Dermis blood vessel endothelial cell (primary cell): Measurements from ENCODE around the gene COL6A1. TPM values are rescaled to one million over a fixed set of nuclear protein-coding genes. Genes with fewer than 3 reads are reported as not detected.
A peak's percentile ranks its signal among the peaks of the same experiment; 100 is the strongest.
"Not testable (repeated sequence)": the region's sequence is repeated elsewhere in the genome, so short reads cannot be mapped to it uniquely, and the experiment has no call there.

Experiments used
- DNase-seq: peaks from one replicate; pipeline ENCODE4 v3.0.0; 2010
- total RNA-seq: library from RNA; depleted of rRNA; stranded (reverse); fragments of >200 nt; gene quantifications from 2 replicates; pipeline ENCODE4 v1.2.3, GENCODE V29; 2014

The COL6A1 gene
- total RNA-seq, 1 donor from 2014 or later = 32.7 TPM

- DNase-seq = no peak
Measured at GRCh38 chr21:45965084-45965809, 16.3 kb upstream of the COL6A1 start.

GRCh38 chr21:45966791-45967394, 14.7 kb upstream of the COL6A1 start:
- DNase-seq = no peak

GRCh38 chr21:45969921-45970673, 11.5 kb upstream of the COL6A1 start:
- no peak for DNase-seq

GRCh38 chr21:45970674-45971615, 10.6 kb upstream of the COL6A1 start:
- peak; percentile 59 for DNase-seq

GRCh38 chr21:45971616-45972352, 9.8 kb upstream of the COL6A1 start:
- no peak for DNase-seq

GRCh38 chr21:45972353-45972715, 9.2 kb upstream of the COL6A1 start:
- no peak for DNase-seq

GRCh38 chr21:45972716-45973474, 8.7 kb upstream of the COL6A1 start:
- peak; percentile 42 for DNase-seq

- peak; percentile 76 for DNase-seq
Measured at GRCh38 chr21:45973475-45974072, 8.0 kb upstream of the COL6A1 start.

GRCh38 chr21:45974073-45975019, 7.2 kb upstream of the COL6A1 start:
- peak; percentile 47 for DNase-seq

GRCh38 chr21:45975020-45975666, 6.4 kb upstream of the COL6A1 start:
- DNase-seq = no peak

GRCh38 chr21:45975667-45976409, 5.7 kb upstream of the COL6A1 start:
- DNase-seq = not testable (repeated sequence)

- no peak for DNase-seq
Measured at GRCh38 chr21:45976701-45977311, 4.8 kb upstream of the COL6A1 start.

- no peak for DNase-seq
Measured at GRCh38 chr21:45977396-45977795, 4.2 kb upstream of the COL6A1 start.

- no peak for DNase-seq
Measured at GRCh38 chr21:45979141-45979631, 2.4 kb upstream of the COL6A1 start.

GRCh38 chr21:45979651-45980050, 1.9 kb upstream of the COL6A1 start:
- DNase-seq = no peak

- no peak for DNase-seq
Measured at GRCh38 chr21:45980271-45980670, 1.3 kb upstream of the COL6A1 start.

GRCh38 chr21:45980697-45981096, 873 bp upstream of the COL6A1 start:
- DNase-seq = no peak
